Measurements from ENCODE around the gene CCDC116. TPM values are rescaled to one million over a fixed set of nuclear protein-coding genes. Genes with fewer than 3 reads are reported as not detected.

Gene CCDC116
- total RNA-seq, 1 donor from 2014 or later = not detected

GRCh38 chr22:21681566-21682370 is 49.2 kb downstream of the CCDC116 start:
- H3K9ac ChIP-seq = no peak overlapping the region
- H3K27me3 Mint-ChIP-seq (ENCODE audit: insufficient read depth, low read depth) = peaks cover 6% of the 10 kb centered on the region
- H3K79me2 ChIP-seq (ENCODE audit: low read depth) = no peaks in the 10 kb centered on the region
- no peaks in the 10 kb centered on the region for H3K4me1 ChIP-seq
- H3K27ac Mint-ChIP-seq = no peak overlapping the region
- no peaks in the 10 kb centered on the region for H3K9me3 ChIP-seq (ENCODE audit: low read depth)
- no peaks in the 10 kb centered on the region for H3K36me3 ChIP-seq
- peaks cover 9% of the 10 kb centered on the region for H3K36me3 Mint-ChIP-seq
- no peak overlapping the region for H3K4me3 Mint-ChIP-seq
- H2AFZ ChIP-seq (replicated peaks) = no peak overlapping the region
- H3K4me1 Mint-ChIP-seq = peaks cover 2% of the 10 kb centered on the region
- H3K9me3 Mint-ChIP-seq = no peaks in the 10 kb centered on the region
- no peak overlapping the region for H3K4me3 ChIP-seq
- no peaks in the 10 kb centered on the region for H4K20me1 ChIP-seq (ENCODE audit: low read depth)
- H3K27me3 ChIP-seq = no peaks in the 10 kb centered on the region
- no peak for DNase-seq (ENCODE audit: low spot score)
- H3F3A ChIP-seq (ENCODE audit: low read depth) = no peaks in the 10 kb centered on the region
- H3K27ac ChIP-seq = no peak overlapping the region
- H3K4me2 ChIP-seq = no peak overlapping the region
- TF ChIP-seq EZH2phosphoT487 (IDR thresholded peaks at IDR 0.05) (no peak), CTCF (IDR thresholded peaks at IDR 0.05) (no peak), EZH2 (IDR thresholded peaks at IDR 0.05) (no peak)

- Histone ChIP-seq H3K4me2 (no peak overlapping the region), H3K9ac (no peak overlapping the region), H3K27ac (no peak overlapping the region), H2AFZ (replicated peaks) (no peak overlapping the region), H3K36me3 (no peaks in the 10 kb centered on the region), H3K27me3 (no peaks in the 10 kb centered on the region), H3K79me2 (ENCODE audit: low read depth) (no peaks in the 10 kb centered on the region), H3K9me3 (ENCODE audit: low read depth) (no peaks in the 10 kb centered on the region), H3F3A (ENCODE audit: low read depth) (no peaks in the 10 kb centered on the region), H3K4me3 (no peak overlapping the region), H4K20me1 (ENCODE audit: low read depth) (no peaks in the 10 kb centered on the region), H3K4me1 (no peaks in the 10 kb centered on the region)
- Mint-ChIP-seq H3K27ac (no peak overlapping the region), H3K4me1 (peaks cover 2% of the 10 kb centered on the region), H3K27me3 (ENCODE audit: insufficient read depth, low read depth) (peaks cover 9% of the 10 kb centered on the region), H3K4me3 (no peak overlapping the region), H3K36me3 (peaks cover 9% of the 10 kb centered on the region), H3K9me3 (no peaks in the 10 kb centered on the region)
- no peak for DNase-seq (ENCODE audit: low spot score)
- TF ChIP-seq EZH2 (IDR thresholded peaks at IDR 0.05) = no peak
- TF ChIP-seq EZH2phosphoT487 (IDR thresholded peaks at IDR 0.05) = no peak
- no peak for TF ChIP-seq CTCF (IDR thresholded peaks at IDR 0.05)
These were observed 50.0 kb downstream of the CCDC116 start for GRCh38 chr22:21682385-21683175.

GRCh38 chr22:21683401-21683811 is 50.8 kb downstream of the CCDC116 start:
- Histone ChIP-seq H3K9me3 (ENCODE audit: low read depth) (no peaks in the 10 kb centered on the region), H3K4me2 (no peak overlapping the region), H2AFZ (replicated peaks) (no peak overlapping the region), H3K9ac (no peak overlapping the region), H3K36me3 (no peaks in the 10 kb centered on the region), H4K20me1 (ENCODE audit: low read depth) (no peaks in the 10 kb centered on the region), H3K4me3 (no peak overlapping the region), H3K79me2 (ENCODE audit: low read depth) (no peaks in the 10 kb centered on the region), H3K27ac (no peak overlapping the region), H3F3A (ENCODE audit: low read depth) (no peaks in the 10 kb centered on the region), H3K4me1 (no peaks in the 10 kb centered on the region), H3K27me3 (no peaks in the 10 kb centered on the region)
- no peak for TF ChIP-seq EZH2phosphoT487 (IDR thresholded peaks at IDR 0.05)
- TF ChIP-seq CTCF (IDR thresholded peaks at IDR 0.05) = no peak
- no peak for TF ChIP-seq EZH2 (IDR thresholded peaks at IDR 0.05)
- H3K27ac Mint-ChIP-seq = no peak overlapping the region
- peaks cover 9% of the 10 kb centered on the region for H3K36me3 Mint-ChIP-seq
- H3K27me3 Mint-ChIP-seq (ENCODE audit: insufficient read depth, low read depth) = peaks cover 9% of the 10 kb centered on the region
- no peak for DNase-seq (ENCODE audit: low spot score)
- H3K4me1 Mint-ChIP-seq = peaks cover 2% of the 10 kb centered on the region
- no peak overlapping the region for H3K4me3 Mint-ChIP-seq
- no peaks in the 10 kb centered on the region for H3K9me3 Mint-ChIP-seq
